HepG2 (cell line): ENCODE measurements around the gene DPYSL3. TPM values are rescaled to one million over a fixed set of nuclear protein-coding genes. Genes with fewer than 3 reads are reported as not detected.

Experiments used
- ATAC-seq: fragments of 200-7000 bp; cut with Tn5 transposase; 3 replicates; pipeline ENCODE4 v1.9.1; 2020; ENCODE audit warnings: mild to moderate bottlenecking, moderate library complexity
- BruUV-seq: library from RNA; stranded (reverse); fragments of 400-500 nt; replicated peaks from 2 replicates; lab custom pipeline; 2021; lab: Mats Ljungman, UMichigan
- CTCF ChIA-PET: fragments of 300-600 bp; formaldehyde crosslinking; extraction: SDS; loops from one replicate; lab custom pipeline; 2021; ENCODE audit warnings: low total read pairs, inconsistent platforms, low intra/inter-chr PET ratio; lab: Yijun Ruan, JAX
- POLR2A ChIA-PET: fragments of 350-600 bp; sonication (Branson Sonifier 250); formaldehyde crosslinking; loops from one replicate; lab custom pipeline; 2020; ENCODE audit warnings: antibody characterized with exemption, inconsistent platforms; lab: Yijun Ruan, JAX
- DNase-seq: peaks from one replicate; pipeline ENCODE4 v3.0.0-alpha.2; 2015; ENCODE audit warnings: low spot score
- FAIRE-seq: peaks from 3 replicates; lab custom pipeline; 2011; peaks lifted over from hg19 to GRCh38; lab: Jason Lieb, UNC
- H2AFZ ChIP-seq: one replicate; pipeline ENCODE4 v1.6.1; 2011; ENCODE audit warnings: low read length, inconsistent platforms
- H3K27ac ChIP-seq: fragments of 300-600 bp; 3 replicates; pipeline ENCODE4 v1.8.0; 2011; ENCODE audit warnings: mixed run types, mild to moderate bottlenecking, mixed read lengths, low read length, inconsistent platforms; ENCODE audit not compliant: insufficient read depth; ENCODE audit errors: extremely low read length
- H3K27me3 ChIP-seq, 2 experiments: fragments of 200-600 bp in 1 of 2; 2 replicates in 1 of 2; 3 replicates in 1 of 2; pipeline versions ENCODE4 v1.6.0 to v1.8.0; 2011; ENCODE audit warnings: low read length in 2 of 2, mild to moderate bottlenecking in 2 of 2, moderate library complexity in 2 of 2, inconsistent platforms in 1 of 2; ENCODE audit not compliant: insufficient read depth in 2 of 2, control insufficient read depth in 1 of 2
- H3K36me3 ChIP-seq, 2 experiments: fragments of 200-600 bp in 1 of 2; replicated peaks in 1 of 2; 2 replicates in 1 of 2; 3 replicates in 1 of 2; pipeline versions ENCODE4 v1.5.1 to v1.8.0; 2011; ENCODE audit warnings: low read length in 2 of 2, inconsistent platforms in 1 of 2; ENCODE audit not compliant: insufficient read depth in 2 of 2, control insufficient read depth in 1 of 2
- H3K4me1 ChIP-seq: 2 replicates; pipeline ENCODE4 v1.5.1; 2012; ENCODE audit warnings: low read length, inconsistent platforms; ENCODE audit not compliant: insufficient read depth
- H3K4me2 ChIP-seq: 2 replicates; pipeline ENCODE4 v1.6.0; 2011; ENCODE audit warnings: low read depth, low read length, inconsistent platforms
- H3K4me3 ChIP-seq, 3 experiments: fragments of 200-600 bp in 1 of 3; sonication (generic), shearing (Covaris generic) in 1 of 3; replicated peaks in 1 of 3; 2 replicates each; pipeline ENCODE4 v1.5.1; 2011 to 2016; ENCODE audit warnings: low read length in 3 of 3, inconsistent platforms in 2 of 3, low read depth in 2 of 3, mild to moderate bottlenecking in 2 of 3, control low read depth in 1 of 3, mixed read lengths in 1 of 3; ENCODE audit not compliant: insufficient read depth in 1 of 3
- H3K79me2 ChIP-seq: one replicate; pipeline ENCODE4 v1.6.1; 2011; ENCODE audit warnings: low read length, inconsistent platforms; ENCODE audit not compliant: insufficient read depth
- H3K9ac ChIP-seq: 2 replicates; pipeline ENCODE4 v1.6.0; 2011; ENCODE audit warnings: mild to moderate bottlenecking, low read depth, low read length, inconsistent platforms; ENCODE audit not compliant: insufficient read depth
- H3K9me3 ChIP-seq: 2 replicates; pipeline ENCODE4 v1.5.1; 2012; ENCODE audit warnings: mild to moderate bottlenecking, low read length
- H4K20me1 ChIP-seq: 2 replicates; pipeline ENCODE4 v1.6.0; 2011; ENCODE audit warnings: inconsistent platforms, mild to moderate bottlenecking, low read length, moderate library complexity; ENCODE audit not compliant: insufficient read depth
- CEBPB ChIP-seq: IDR thresholded peaks from 2 replicates; pipeline ENCODE4 v1.6.1; 2011; ENCODE audit warnings: low read depth, low read length, improper control_type of control experiment, borderline replicate concordance
- HMGXB4 ChIP-seq, 2 experiments: sonication (generic) in 1 of 2; formaldehyde crosslinking in 1 of 2; IDR thresholded peaks; 2 replicates each; pipeline versions ENCODE4 v1.4.0 to v1.6.1; 2018 to 2020; ENCODE audit warnings: missing genetic modification reagents in 2 of 2, borderline replicate concordance in 1 of 2, low read depth in 1 of 2, mild to moderate bottlenecking in 1 of 2, missing biosample characterization in 1 of 2
- NFKBIZ ChIP-seq: IDR thresholded peaks from 2 replicates; pipeline ENCODE4 v1.6.1; 2018; ENCODE audit warnings: missing genetic modification reagents, missing compliant biosample characterization
- ZNF652 ChIP-seq: IDR thresholded peaks from 2 replicates; pipeline ENCODE4 v1.6.1; 2016; ENCODE audit warnings: low read depth, borderline replicate concordance
- ZNF790 ChIP-seq: sonication (generic); formaldehyde crosslinking; IDR thresholded peaks from 2 replicates; pipeline ENCODE4 v1.8.0; 2022; ENCODE audit warnings: missing genetic modification reagents, mild to moderate bottlenecking, borderline replicate concordance
- WGBS: methylation state at CpG from one replicate; pipeline ENCODE4 v1.1.6; 2017; ENCODE audit warnings: low lambda C conversion rate; 5-methylcytosine and 5-hydroxymethylcytosine counted together
- in situ Hi-C: cut with HindIII; loops from 2 replicates; pipeline ENCODE4 v1.10.0; 2017; ENCODE audit warnings: low pct_unique_long_range_greater_than_20kb; ENCODE audit not compliant: extremely low pct_ligation_motif_present
- intact Hi-C: fragments of 100-400 bp; cut with micrococcal nuclease; formaldehyde crosslinking; loops from one replicate; pipeline ENCODE4 v1.10.0; 2022; ENCODE audit not compliant: unreplicated experiment
- polyA plus RNA-seq, 8 experiments: library from polyadenylated mRNA; depleted of rRNA in 3 of 8; stranded (reverse) in 7 of 8; unstranded in 1 of 8; fragments of >200 nt; fragmentation: Illumina TruSeq in 4 of 8; extraction: Trizol in 4 of 8; gene quantifications; 2 replicates each; pipeline versions ENCODE4 v1.2.1 to v1.2.3, GENCODE V29; 2011 to 2016; ENCODE audit warnings: low read depth in 4 of 8, missing spikeins in 1 of 8, mixed read lengths in 1 of 8; ENCODE audit not compliant: insufficient read depth in 1 of 8
- small RNA-seq, 3 experiments: library from RNA; depleted of rRNA; stranded (forward); fragments of <200 nt; gene quantifications; one replicate each; pipeline ENCODE3, GENCODE V24; 2012; ENCODE audit warnings: low read depth in 2 of 3, low replicate concordance in 1 of 3; ENCODE audit not compliant: insufficient read length in 3 of 3, insufficient read depth in 2 of 3
- total RNA-seq, 5 experiments: library from RNA; depleted of rRNA; stranded (reverse); fragments of >200 nt; fragmentation: Illumina TruSeq; extraction: Trizol; gene quantifications; 2 replicates each; pipeline ENCODE4 v1.2.3, GENCODE V29; 2016; ENCODE audit warnings: low read depth in 1 of 5

The DPYSL3 gene
- total and polyA plus RNA-seq, 2 of the 13 experiments (the other 11 are each of a cell fraction or from before 2014, with no cell fraction given) = 0.08 to 0.15 TPM

DNA sequence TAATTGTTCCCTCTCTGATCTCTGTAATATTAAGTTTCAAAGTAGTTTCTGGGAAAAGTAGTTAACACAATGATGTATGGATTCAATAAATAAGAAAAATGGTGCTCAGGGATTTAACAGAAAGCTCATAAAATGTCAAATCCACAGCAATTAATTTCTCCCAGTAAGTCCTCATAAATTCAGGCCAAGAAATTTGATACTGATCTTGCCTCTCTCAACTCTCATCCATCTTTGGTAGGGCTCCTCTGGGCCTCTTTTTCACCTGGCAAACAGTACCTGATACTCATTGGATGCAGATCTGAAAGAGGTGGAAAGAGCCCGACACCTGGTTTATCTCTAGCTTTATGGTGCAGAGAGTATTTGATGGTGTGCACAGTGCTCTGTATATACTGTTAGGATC lies 168.9 kb downstream of the DPYSL3 start:
- POLR2A ChIA-PET = no interaction called here
- ATAC-seq = no peak
- BruUV-seq = no TSS peak
- intact Hi-C loops (no loop called here), in situ Hi-C loops (no loop called here)
- Histone ChIP-seq H4K20me1 (no peaks in the 10 kb centered on the region), H3K4me1 (no peaks in the 10 kb centered on the region), H3K36me3 (no peaks in the 10 kb centered on the region), H3K4me2 (no peak overlapping the region), H3K27ac (no peak overlapping the region), H3K9ac (no peak overlapping the region), H3K79me2 (no peaks in the 10 kb centered on the region), H3K4me3 (no peak overlapping the region), H3K27me3 (no peaks in the 10 kb centered on the region), H2AFZ (no peak overlapping the region), H3K9me3 (no peaks in the 10 kb centered on the region)
- no peak for TF ChIP-seq NFKBIZ
- TF ChIP-seq CEBPB = no peak
- no peak for TF ChIP-seq HMGXB4 (CRISPR knock-in tag; IDR thresholded peaks at IDR 0.05; ENCODE audit: borderline replicate concordance in 1 of 2, low read depth in 1 of 2)
- no peak for TF ChIP-seq ZNF790 (CRISPR knock-in tag)
- no peak for TF ChIP-seq ZNF652 (CRISPR knock-in tag)
- no peak for DNase-seq
- no peak for FAIRE-seq
- CTCF ChIA-PET = no interaction called here
- 0% methylated on average over 1 of the region's 1 CpG for WGBS

Small RNA genes within 50 kb of the gene (small RNA-seq; reads per million reads assigned to genes)
- 0 reads per million in 3 experiments for gene AC011373.1
